Fibroblast of villous mesenchyme (primary cell): Measurements from ENCODE around the gene CFC1. TPM values are rescaled to one million over a fixed set of nuclear protein-coding genes. Genes with fewer than 3 reads are reported as not detected.

Source experiments
- small RNA-seq: library from RNA; depleted of rRNA; stranded (forward); fragments of <200 nt; gene quantifications from one replicate; pipeline ENCODE3, GENCODE V24; 2012
- total RNA-seq: library from RNA; depleted of rRNA; stranded (reverse); fragments of >200 nt; gene quantifications from 2 replicates; pipeline ENCODE4 v1.2.3, GENCODE V29; 2012

The CFC1 gene
- total RNA-seq, 1 donor: not detected

Small RNAs within 50 kb of the gene (small RNA-seq; reads per million reads assigned to genes)
- gene RF00017: not detected
- not detected for gene RNU6-848P

Other genes with a start within 250 kb of the CFC1 start
- 17.7 and 18.4 TPM in 2 replicates for gene PTPN18, start 243.5 kb downstream of the CFC1 start, total RNA-seq
- gene POTEI, start 90.2 kb downstream of the CFC1 start, total RNA-seq: under 0.01 TPM in 1 of 2 replicates, not detected in the other
- gene CFC1B, start 78.4 kb downstream of the CFC1 start, total RNA-seq: not detected in 2 replicates
- not detected in 2 replicates for gene POTEJ, start 11.9 kb upstream of the CFC1 start, total RNA-seq
- not detected in 2 replicates for gene GPR148, start 129.5 kb upstream of the CFC1 start, total RNA-seq
- gene AMER3, start 156.0 kb upstream of the CFC1 start, total RNA-seq: not detected in 2 replicates
- gene ARHGEF4, start 237.3 kb upstream of the CFC1 start, total RNA-seq: 0.32 and 0.86 TPM in 2 replicates